GM12801 (cell line): ENCODE results near the gene NR3C2.

Experiments
- TF ChIP-seq, protein P1 (sequence below): IDR thresholded peaks from one replicate; pipeline ENCODE4 v1.5.1; 2011; ENCODE audit warnings: control low read depth; ENCODE audit not compliant: insufficient read length; ENCODE audit errors: extremely low read depth

NR3C2 gene

DNA sequence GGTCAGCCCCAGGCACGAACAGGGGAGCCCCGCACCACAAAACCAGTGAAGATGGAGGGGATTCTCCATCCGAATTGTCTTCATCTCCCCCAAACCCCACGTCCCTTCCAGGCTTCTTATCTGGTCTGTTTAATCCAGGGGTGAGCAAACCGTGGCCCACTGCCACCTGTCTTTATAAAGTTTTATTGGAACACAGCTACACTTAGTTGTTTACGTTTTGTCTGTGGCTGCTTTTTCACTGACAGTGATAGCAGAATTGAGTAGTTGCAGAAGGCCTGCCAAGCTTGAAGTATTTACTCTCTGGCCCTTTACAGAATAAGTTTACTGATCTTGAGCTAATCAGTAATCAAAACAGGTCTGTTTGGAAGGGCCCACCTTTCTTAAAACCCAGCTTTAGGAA is 386.4 kb downstream of the NR3C2 start:
- TF ChIP-seq, protein P1, sequence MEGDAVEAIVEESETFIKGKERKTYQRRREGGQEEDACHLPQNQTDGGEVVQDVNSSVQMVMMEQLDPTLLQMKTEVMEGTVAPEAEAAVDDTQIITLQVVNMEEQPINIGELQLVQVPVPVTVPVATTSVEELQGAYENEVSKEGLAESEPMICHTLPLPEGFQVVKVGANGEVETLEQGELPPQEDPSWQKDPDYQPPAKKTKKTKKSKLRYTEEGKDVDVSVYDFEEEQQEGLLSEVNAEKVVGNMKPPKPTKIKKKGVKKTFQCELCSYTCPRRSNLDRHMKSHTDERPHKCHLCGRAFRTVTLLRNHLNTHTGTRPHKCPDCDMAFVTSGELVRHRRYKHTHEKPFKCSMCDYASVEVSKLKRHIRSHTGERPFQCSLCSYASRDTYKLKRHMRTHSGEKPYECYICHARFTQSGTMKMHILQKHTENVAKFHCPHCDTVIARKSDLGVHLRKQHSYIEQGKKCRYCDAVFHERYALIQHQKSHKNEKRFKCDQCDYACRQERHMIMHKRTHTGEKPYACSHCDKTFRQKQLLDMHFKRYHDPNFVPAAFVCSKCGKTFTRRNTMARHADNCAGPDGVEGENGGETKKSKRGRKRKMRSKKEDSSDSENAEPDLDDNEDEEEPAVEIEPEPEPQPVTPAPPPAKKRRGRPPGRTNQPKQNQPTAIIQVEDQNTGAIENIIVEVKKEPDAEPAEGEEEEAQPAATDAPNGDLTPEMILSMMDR = no peak

DNA sequence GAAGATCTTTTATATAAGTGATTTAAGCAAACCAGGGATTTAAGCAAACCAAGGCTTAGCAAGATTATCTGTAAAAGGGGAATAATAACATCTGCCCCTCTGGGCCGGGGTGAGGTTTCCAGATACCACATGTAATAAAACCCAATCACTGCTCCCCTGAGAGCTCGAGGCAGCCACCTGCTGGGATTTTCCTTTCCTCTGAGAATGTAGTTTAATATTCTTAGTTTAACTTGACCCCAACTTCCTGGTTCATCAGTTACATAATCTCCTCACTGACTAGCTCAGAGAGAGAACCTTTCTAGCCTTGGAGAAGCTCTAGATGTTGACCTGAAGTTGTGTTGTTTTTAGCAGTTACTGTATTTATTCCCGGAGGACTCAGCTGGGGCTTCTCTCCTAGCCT is 387.9 kb downstream of the NR3C2 start:
- TF ChIP-seq, protein P1 = no peak

DNA sequence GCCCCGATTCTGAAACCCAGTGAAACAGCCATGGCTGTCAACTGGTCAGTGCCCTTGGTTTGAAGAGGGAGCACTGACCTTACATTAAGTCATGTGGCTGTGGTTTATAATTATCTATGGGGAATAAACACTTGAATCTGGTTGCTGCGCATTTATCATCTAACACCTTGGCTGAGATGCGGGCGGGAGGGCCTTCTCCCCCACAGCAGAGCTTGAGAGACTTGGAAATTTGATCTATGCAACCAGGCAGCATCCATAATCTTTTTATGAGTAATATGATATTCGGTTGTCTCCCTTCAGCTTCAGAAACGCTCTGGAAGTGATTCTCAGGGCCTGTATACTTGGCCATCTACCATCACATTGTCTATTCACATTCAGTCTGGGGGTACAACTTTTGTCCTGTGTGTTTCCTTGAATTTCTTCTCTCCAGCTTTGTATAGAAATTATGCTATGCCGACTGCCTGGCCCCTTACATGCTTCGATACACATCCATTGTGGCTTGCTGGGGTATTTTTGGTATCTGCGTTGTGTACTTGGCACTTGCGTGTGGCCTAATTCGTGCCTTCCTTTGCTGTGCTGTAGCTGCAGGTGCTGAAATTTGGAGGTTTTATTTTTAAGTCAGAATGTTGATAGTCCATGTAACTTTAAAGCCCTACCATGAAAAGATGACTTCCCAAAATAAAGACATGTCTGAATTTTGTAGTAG is 388.8 kb downstream of the NR3C2 start:
- TF ChIP-seq, protein P1 = no peak

DNA sequence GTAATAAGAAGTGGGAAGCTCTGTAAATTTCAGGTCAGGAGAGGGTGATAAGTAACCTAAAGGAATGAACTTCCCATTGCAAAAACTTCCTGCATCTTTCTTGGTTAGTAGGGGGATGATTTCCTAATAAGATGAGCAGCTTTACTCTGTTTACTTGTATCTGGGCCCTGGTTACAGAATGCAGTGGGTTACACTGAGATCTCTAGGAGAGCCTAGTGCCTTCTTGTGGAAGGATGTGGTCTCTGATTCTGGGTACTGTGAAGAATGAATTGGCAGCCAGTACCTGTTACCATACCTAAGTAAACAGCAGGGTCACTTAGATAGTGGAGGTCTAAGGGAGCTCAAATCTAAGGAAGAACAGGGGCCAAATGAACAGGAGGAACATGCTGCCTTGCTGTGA is 389.8 kb downstream of the NR3C2 start:
- TF ChIP-seq, protein P1 = no peak

DNA sequence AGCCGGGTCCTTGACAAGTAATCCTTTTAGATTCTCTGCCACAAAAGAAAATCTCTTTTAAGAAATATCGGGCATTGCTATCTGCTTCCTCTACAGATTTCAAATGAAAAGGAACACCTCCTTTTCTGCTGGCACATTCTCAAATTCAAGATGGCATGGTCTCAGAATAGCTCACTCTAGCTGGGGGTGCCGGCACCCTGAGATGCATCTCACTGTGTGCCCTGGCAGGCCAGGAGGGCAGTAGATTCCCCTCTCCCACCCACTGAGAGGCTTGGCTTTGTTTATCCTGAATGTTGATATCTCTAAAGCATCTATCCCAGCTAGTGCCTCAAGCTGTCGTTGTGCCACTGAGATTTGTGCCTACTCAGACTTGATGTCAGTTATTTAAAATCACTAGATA is 390.8 kb downstream of the NR3C2 start:
- TF ChIP-seq, protein P1 = no peak

DNA sequence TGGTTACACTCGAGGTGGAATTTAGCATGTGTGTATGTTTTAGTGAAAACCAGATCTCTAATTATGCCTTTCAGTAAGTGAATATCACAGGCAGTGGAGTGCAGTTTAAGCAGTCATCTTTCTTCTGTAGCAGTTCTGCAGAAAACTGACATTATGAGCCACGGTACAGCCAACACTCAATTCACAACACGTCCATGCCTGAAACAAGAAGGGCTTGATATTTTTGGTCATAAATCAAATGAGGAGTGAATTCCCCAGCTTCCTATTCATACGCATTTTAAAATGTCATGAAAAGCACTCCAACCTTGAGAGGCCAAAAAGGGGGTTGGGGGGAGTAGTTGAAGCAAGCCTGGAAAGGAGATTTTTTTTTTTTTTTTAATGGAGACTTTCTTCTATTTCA is 393.6 kb downstream of the NR3C2 start:
- TF ChIP-seq, protein P1 = no peak

DNA sequence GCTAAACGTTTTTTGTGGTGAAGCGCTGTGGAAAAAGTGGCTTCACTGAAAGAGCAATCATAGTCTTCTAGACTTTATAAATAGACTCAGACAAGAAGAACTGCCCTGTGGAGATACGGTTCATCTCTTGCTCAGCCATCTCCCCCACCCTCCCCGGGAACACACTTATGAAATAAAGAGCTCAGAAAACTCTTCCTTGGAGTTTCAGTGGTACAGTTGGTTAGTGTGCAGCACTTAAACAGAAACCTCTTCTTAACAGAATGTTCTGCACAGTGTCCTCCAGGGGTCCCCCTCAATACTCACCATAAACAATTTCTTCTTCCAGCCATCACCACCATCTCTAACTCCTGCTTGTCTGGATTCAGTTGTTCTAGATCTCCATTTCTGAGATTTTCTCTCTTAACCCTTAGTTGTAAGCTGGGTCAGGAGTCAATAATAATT is 397.3 kb downstream of the NR3C2 start:
- TF ChIP-seq, protein P1 = no peak
